OCI-LY7 (cell line): ENCODE measurements around the gene FMNL1. TPM values are rescaled to one million over a fixed set of nuclear protein-coding genes. Genes with fewer than 3 reads are reported as not detected.

Experiments
- BruUV-seq: library from RNA; stranded (reverse); fragments of 400-500 nt; replicated peaks from 2 replicates; lab custom pipeline; 2021; lab: Mats Ljungman, UMichigan
- CTCF ChIA-PET: fragments of 300-600 bp; sonication (Branson Sonifier 250); formaldehyde crosslinking; loops from one replicate; lab custom pipeline; 2022; ENCODE audit warnings: antibody characterized with exemption; ENCODE audit not compliant: unreplicated experiment; lab: Charles Lee
- POLR2A ChIA-PET: fragments of 300-600 bp; sonication (Branson Sonifier 250); formaldehyde crosslinking; loops from one replicate; lab custom pipeline; 2022; ENCODE audit warnings: antibody characterized with exemption; lab: Charles Lee
- DNase-seq: peaks from one replicate; pipeline ENCODE4 v3.0.0-alpha.2; 2015; ENCODE audit warnings: low spot score
- H2AFZ ChIP-seq: fragments of 200-600 bp; sonication (generic), shearing (Covaris generic); 2 replicates; pipeline ENCODE4 v1.6.1; 2014; ENCODE audit warnings: mild to moderate bottlenecking, antibody characterized with exemption, low read length, moderate library complexity
- H3K27ac ChIP-seq: fragments of 200-600 bp; sonication (generic); 2 replicates; pipeline ENCODE4 v1.5.1; 2014; ENCODE audit warnings: mixed run types, low read depth, mild to moderate bottlenecking, moderate library complexity, low read length, inconsistent platforms; ENCODE audit not compliant: poor library complexity, severe bottlenecking
- H3K36me3 ChIP-seq: fragments of 200-600 bp; sonication (generic); 2 replicates; pipeline ENCODE4 v1.6.1; 2014; ENCODE audit warnings: mild to moderate bottlenecking, antibody characterized with exemption, low read length, moderate library complexity, mixed read lengths; ENCODE audit not compliant: insufficient read depth
- H3K4me1 ChIP-seq: fragments of 200-600 bp; sonication (generic); 2 replicates; pipeline ENCODE4 v1.5.1; 2014; ENCODE audit warnings: mild to moderate bottlenecking, low read length; ENCODE audit not compliant: insufficient read depth, poor library complexity, severe bottlenecking
- H3K4me2 ChIP-seq: fragments of 200-600 bp; sonication (generic); 2 replicates; pipeline ENCODE4 v1.6.1; 2014; ENCODE audit warnings: mild to moderate bottlenecking, low read length
- H3K4me3 ChIP-seq: fragments of 200-600 bp; sonication (generic); 2 replicates; pipeline ENCODE4 v1.5.1; 2014; ENCODE audit warnings: mild to moderate bottlenecking, low read depth, low read length; ENCODE audit not compliant: poor library complexity, severe bottlenecking
- H3K79me2 ChIP-seq: fragments of 200-600 bp; sonication (generic); 2 replicates; pipeline ENCODE4 v1.6.1; 2016; ENCODE audit warnings: low read depth, mild to moderate bottlenecking, low read length, moderate library complexity, mixed read lengths; ENCODE audit not compliant: insufficient read depth
- H3K9me2 ChIP-seq: fragments of 200-600 bp; sonication (generic); 2 replicates; pipeline ENCODE4 v1.6.1; 2016; ENCODE audit warnings: mild to moderate bottlenecking, low read length, mixed read lengths; ENCODE audit not compliant: insufficient read depth
- H3K9me3 ChIP-seq: fragments of 200-600 bp; sonication (generic); 2 replicates; pipeline ENCODE4 v1.6.1; 2014; ENCODE audit warnings: mild to moderate bottlenecking, mixed run types, low read length, mixed read lengths
- H4K20me1 ChIP-seq: fragments of 200-600 bp; sonication (generic); 2 replicates; pipeline ENCODE4 v1.6.1; 2014; ENCODE audit warnings: mild to moderate bottlenecking, antibody characterized with exemption, low read length, moderate library complexity, mixed read lengths; ENCODE audit not compliant: insufficient read depth
- EZH2phosphoT487 ChIP-seq: fragments of 200-600 bp; sonication (generic); IDR thresholded peaks from 2 replicates; pipeline ENCODE4 v1.6.1; 2018; ENCODE audit warnings: low read depth, borderline replicate concordance, mild to moderate bottlenecking, mixed run types, antibody characterized with exemption, low read length, moderate library complexity, mixed read lengths
- intact Hi-C: fragments of 100-400 bp; cut with micrococcal nuclease; formaldehyde crosslinking; loops from one replicate; pipeline ENCODE4 v1.10.0; 2022; ENCODE audit not compliant: unreplicated experiment
- total RNA-seq, 2 experiments: library from RNA; depleted of rRNA in 1 of 2; stranded (reverse); fragments of >200 nt in 1 of 2; shearing (Covaris generic) in 1 of 2; gene quantifications; 2 replicates each; pipeline ENCODE4 v1.2.3, GENCODE V29; 2014 to 2022
- TF ChIP-seq, protein P1 (sequence below): fragments of 200-600 bp; sonication (generic); conservative IDR thresholded peaks from 2 replicates; pipeline ENCODE4 v1.5.1; 2014; ENCODE audit warnings: mild to moderate bottlenecking, antibody characterized with exemption, low read length, moderate library complexity, mixed read lengths

The FMNL1 gene
- total RNA-seq, 2 experiments from 2014 or later = 55.1 to 133 TPM

DNA sequence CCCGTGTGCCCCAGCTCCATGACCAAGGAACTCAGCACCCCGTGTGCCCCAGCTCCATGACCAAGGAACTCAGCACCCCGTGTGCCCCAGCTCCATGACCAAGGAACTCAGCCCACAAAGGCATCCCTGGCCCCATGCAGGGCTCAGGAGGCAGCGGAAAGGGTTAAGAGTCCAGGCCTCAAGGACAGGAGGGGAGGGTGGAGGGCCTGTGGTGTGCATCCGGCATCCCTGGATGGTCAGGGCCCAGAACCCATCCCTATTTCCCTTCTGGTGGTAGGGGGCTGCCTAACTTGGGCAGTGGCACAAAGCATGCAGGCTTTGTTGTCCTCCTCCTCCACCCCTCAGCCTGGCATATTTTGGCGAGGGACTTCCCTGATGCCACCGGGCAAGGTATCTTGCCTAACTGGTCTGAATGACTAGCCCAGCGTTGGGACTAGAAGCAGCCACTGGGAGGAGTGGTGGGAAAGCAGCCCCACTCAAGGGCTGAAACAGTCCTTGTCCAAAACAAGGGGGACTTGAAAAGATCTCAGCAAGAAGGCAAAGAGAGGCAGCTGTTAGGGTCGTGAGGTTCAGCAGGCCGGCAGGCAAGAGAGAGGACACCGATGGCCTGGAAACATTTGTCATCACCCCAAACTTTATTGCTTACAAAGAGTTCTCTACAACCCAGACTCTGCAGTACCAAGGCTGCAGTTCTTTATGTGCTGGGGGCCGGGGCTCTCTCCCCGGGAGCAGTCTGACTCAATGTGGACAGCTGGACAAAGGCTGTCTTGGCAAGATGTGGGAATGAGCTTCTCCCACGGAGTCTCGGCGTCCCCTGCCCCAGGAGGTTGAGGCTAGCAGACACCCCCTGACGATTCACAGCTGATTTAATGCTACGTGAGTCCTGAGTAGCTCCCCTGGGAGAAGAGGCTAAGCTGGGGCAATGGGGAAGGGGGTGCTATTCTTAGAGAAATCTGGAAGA is 41.1 kb downstream of the FMNL1 start:
- ChIA-PET CTCF (no interaction called here), POLR2A (no interaction called here)
- no peak overlapping the region for H2AFZ ChIP-seq
- DNase-seq = no peak
- peaks cover 19% of the 10 kb centered on the region for H3K4me1 ChIP-seq
- intact Hi-C loops = no loop called here
- no TSS peak for BruUV-seq
- no peaks in the 10 kb centered on the region for H3K9me2 ChIP-seq
- peak overlapping the region; percentile 59 for H3K4me3 ChIP-seq
- H3K4me2 ChIP-seq = peak overlapping the region; percentile 66
- TF ChIP-seq EZH2phosphoT487 = no peak
- TF ChIP-seq, protein P1, sequence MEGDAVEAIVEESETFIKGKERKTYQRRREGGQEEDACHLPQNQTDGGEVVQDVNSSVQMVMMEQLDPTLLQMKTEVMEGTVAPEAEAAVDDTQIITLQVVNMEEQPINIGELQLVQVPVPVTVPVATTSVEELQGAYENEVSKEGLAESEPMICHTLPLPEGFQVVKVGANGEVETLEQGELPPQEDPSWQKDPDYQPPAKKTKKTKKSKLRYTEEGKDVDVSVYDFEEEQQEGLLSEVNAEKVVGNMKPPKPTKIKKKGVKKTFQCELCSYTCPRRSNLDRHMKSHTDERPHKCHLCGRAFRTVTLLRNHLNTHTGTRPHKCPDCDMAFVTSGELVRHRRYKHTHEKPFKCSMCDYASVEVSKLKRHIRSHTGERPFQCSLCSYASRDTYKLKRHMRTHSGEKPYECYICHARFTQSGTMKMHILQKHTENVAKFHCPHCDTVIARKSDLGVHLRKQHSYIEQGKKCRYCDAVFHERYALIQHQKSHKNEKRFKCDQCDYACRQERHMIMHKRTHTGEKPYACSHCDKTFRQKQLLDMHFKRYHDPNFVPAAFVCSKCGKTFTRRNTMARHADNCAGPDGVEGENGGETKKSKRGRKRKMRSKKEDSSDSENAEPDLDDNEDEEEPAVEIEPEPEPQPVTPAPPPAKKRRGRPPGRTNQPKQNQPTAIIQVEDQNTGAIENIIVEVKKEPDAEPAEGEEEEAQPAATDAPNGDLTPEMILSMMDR = no peak
- no peaks in the 10 kb centered on the region for H4K20me1 ChIP-seq
- no peak overlapping the region for H3K27ac ChIP-seq
- H3K79me2 ChIP-seq = no peaks in the 10 kb centered on the region
- peaks cover 37% of the 10 kb centered on the region for H3K36me3 ChIP-seq
- H3K9me3 ChIP-seq = no peaks in the 10 kb centered on the region

DNA sequence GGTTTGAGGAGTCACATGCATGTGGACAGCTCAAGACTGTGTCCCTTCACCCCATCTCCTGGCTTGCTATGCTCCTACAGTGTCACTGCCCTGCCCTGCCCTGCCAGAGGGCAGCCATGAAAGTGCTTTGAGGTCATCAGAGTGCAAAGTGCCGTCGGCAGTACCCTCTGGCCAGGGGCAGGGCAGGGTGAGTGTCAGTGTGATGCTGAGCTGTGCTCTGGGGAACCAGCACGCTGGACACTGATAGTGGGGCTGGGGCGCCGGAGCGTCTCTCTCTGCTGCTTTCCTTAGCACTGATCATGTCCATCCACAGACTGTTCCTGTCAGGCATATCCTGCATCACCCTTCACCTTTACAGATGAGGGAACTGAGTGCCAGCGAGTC is 41.8 kb downstream of the FMNL1 start:
- no peaks in the 10 kb centered on the region for H3K79me2 ChIP-seq
- CTCF ChIA-PET = no interaction called here
- no TSS peak for BruUV-seq
- H3K4me2 ChIP-seq = no peak overlapping the region
- POLR2A ChIA-PET = no interaction called here
- DNase-seq = no peak
- no peak overlapping the region for H2AFZ ChIP-seq
- no peaks in the 10 kb centered on the region for H4K20me1 ChIP-seq
- no peak overlapping the region for H3K27ac ChIP-seq
- TF ChIP-seq, protein P1 = no peak
- TF ChIP-seq EZH2phosphoT487 = no peak
- intact Hi-C loops = no loop called here
- peaks cover 19% of the 10 kb centered on the region for H3K4me1 ChIP-seq
- no peak overlapping the region for H3K4me3 ChIP-seq
- no peaks in the 10 kb centered on the region for H3K9me3 ChIP-seq
- H3K36me3 ChIP-seq = peaks cover 41% of the 10 kb centered on the region
- H3K9me2 ChIP-seq = no peaks in the 10 kb centered on the region

DNA sequence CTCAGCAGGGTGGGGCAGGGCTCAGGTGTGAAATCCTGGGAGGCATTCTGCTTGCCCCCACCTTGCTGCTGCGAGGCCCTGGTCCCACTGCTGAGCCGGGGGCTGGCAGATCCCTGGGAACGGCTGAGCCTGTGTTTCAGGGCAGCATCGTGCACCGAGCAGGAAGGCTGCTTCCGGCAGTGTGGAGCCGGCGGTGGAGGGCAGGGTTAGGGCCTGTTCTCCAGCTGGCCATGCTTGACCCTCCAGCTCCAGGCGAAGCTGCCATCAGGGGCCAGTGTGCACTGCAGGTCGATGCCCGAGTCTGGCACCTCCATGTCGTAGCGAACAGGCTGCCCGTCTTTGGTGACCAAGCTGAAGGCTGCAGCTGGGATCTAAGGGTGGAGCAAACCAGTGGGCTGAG is 42.7 kb downstream of the FMNL1 start:
- POLR2A ChIA-PET = no interaction called here
- H3K36me3 ChIP-seq = peaks cover 50% of the 10 kb centered on the region

More for the DNA sequence above, 42.7 kb downstream of the FMNL1 start:
- H3K27ac ChIP-seq = no peak overlapping the region
- TF ChIP-seq, protein P1 = no peak
- TF ChIP-seq EZH2phosphoT487 = no peak
- CTCF ChIA-PET = no interaction called here
- no peaks in the 10 kb centered on the region for H4K20me1 ChIP-seq
- no peak overlapping the region for H2AFZ ChIP-seq
- no peak overlapping the region for H3K4me2 ChIP-seq
- intact Hi-C loops = no loop called here
- peaks cover 19% of the 10 kb centered on the region for H3K4me1 ChIP-seq
- no peak overlapping the region for H3K4me3 ChIP-seq
- no peaks in the 10 kb centered on the region for H3K9me2 ChIP-seq
- no peak for DNase-seq
- BruUV-seq = no TSS peak
- no peaks in the 10 kb centered on the region for H3K79me2 ChIP-seq
- H3K9me3 ChIP-seq = no peaks in the 10 kb centered on the region
